Sigmoid colon (tissue), 7 donors: ENCODE results near the gene PRRT1B. TPM values are rescaled to one million over a fixed set of nuclear protein-coding genes. Genes with fewer than 3 reads are reported as not detected.

Source experiments
- DNase-seq: peaks from one replicate; pipeline ENCODE4 v3.0.0-alpha.2; 2019
- H3K27ac ChIP-seq, 4 donors: fragments of 200-600 bp; sonication (generic); one replicate each; pipeline ENCODE4 v1.5.1; 2016 to 2019; ENCODE audit warnings: mild to moderate bottlenecking in 1 of 4
- H3K27me3 ChIP-seq, 3 donors: fragments of 200-600 bp; sonication (generic); one replicate each; pipeline ENCODE4 v1.5.1; 2019; ENCODE audit warnings: mild to moderate bottlenecking in 1 of 3
- H3K36me3 ChIP-seq, 4 donors: fragments of 200-600 bp; sonication (generic); one replicate each; pipeline ENCODE4 v1.5.1; 2016 to 2019
- H3K4me1 ChIP-seq, 4 donors: fragments of 200-600 bp; sonication (generic); one replicate each; pipeline ENCODE4 v1.5.1; 2017 to 2019
- H3K4me3 ChIP-seq, 4 donors: fragments of 200-600 bp; sonication (generic); one replicate each; pipeline ENCODE4 v1.5.1; 2017 to 2019; ENCODE audit warnings: mild to moderate bottlenecking in 2 of 4, moderate library complexity in 1 of 4
- H3K9me3 ChIP-seq, 4 donors: fragments of 200-600 bp in 3 of 4; sonication (generic) in 3 of 4; one replicate each; pipeline versions ENCODE4 v1.5.1 to v1.6.1; 2013 to 2019
- CTCF ChIP-seq, 4 experiments: fragments of 450-650 bp in 3 of 4; fragments of 200-600 bp in 1 of 4; IDR thresholded peaks; one replicate each; pipeline ENCODE4 v1.5.1; 2016 to 2019; ENCODE audit warnings: antibody characterized with exemption in 4 of 4, mild to moderate bottlenecking in 3 of 4, moderate library complexity in 2 of 4
- EP300 ChIP-seq, 4 donors: sonication (generic); formaldehyde crosslinking; IDR thresholded peaks; one replicate each; pipeline ENCODE4 v1.6.1; 2017; ENCODE audit warnings: antibody characterized with exemption in 4 of 4
- POLR2A ChIP-seq, 2 donors: fragments of 450-650 bp; IDR thresholded peaks; one replicate each; pipeline ENCODE4 v1.6.1; 2016; ENCODE audit warnings: antibody characterized with exemption in 2 of 2, mild to moderate bottlenecking in 2 of 2, moderate library complexity in 2 of 2
- POLR2AphosphoS5 ChIP-seq, 4 donors: sonication (generic); formaldehyde crosslinking; IDR thresholded peaks; one replicate each; pipeline ENCODE4 v1.6.1; 2017; ENCODE audit warnings: antibody characterized with exemption in 4 of 4
- WGBS, 2 donors: extraction: QIAGEN DNeasy Blood & Tissue Kit; methylation state at CpG; one replicate each; pipeline ENCODE4 v1.1.7; 2013; 5-methylcytosine and 5-hydroxymethylcytosine counted together
- intact Hi-C: fragments of 100-400 bp; cut with DNase I; formaldehyde crosslinking; loops from one replicate; pipeline ENCODE4 v1.15.1; 2023
- polyA plus RNA-seq, 3 donors: library from polyadenylated mRNA; stranded (reverse); fragments of 200-250 nt; gene quantifications; one replicate each; pipeline ENCODE4 v1.2.3, GENCODE V29; 2013
- total RNA-seq, 4 donors: library from RNA; depleted of rRNA; stranded (reverse); fragments of >200 nt; gene quantifications; one replicate each; pipeline ENCODE4 v1.1.0, GENCODE V29; 2016
- donor health status: healthy with polysubstance abuse.
- donor health status: Bipolar disorder and iron deficiency.
- donor health status: healthy.

PRRT1B gene
- total and polyA plus RNA-seq, 7 donors, result 0.45 to 3.6 (median 1.4) TPM; not detected in 4

GRCh38 chr9:131537946-131538345 lies 7.4 kb upstream of the PRRT1B start:
- intact Hi-C loops, result no loop called here
- Histone ChIP-seq H3K27me3 (no peaks in the 10 kb centered on the region), H3K27ac (no peak overlapping the region), H3K36me3 (no peaks in the 10 kb centered on the region), H3K4me1 (no peaks in the 10 kb centered on the region), H3K4me3 (no peak overlapping the region), H3K9me3 (peaks cover 0 to 4% (median 0%) of the 10 kb centered on the region in 4 donors)
- TF ChIP-seq CTCF (IDR thresholded peaks at IDR 0.05), result no peak
- no peak for TF ChIP-seq POLR2A (IDR thresholded peaks at IDR 0.05)
- TF ChIP-seq EP300 (IDR thresholded peaks at IDR 0.05), result no peak
- TF ChIP-seq POLR2AphosphoS5 (IDR thresholded peaks at IDR 0.05), result no peak
- no peak for DNase-seq
- WGBS, 2 donors, result 96 to 97% methylated on average over 19 of the region's 19 CpGs

- 78 to 91% methylated on average over 7 of the region's 7 CpGs for WGBS, 2 donors
- H3K4me1 ChIP-seq, result no peaks in the 10 kb centered on the region
- H3K36me3 ChIP-seq, result no peaks in the 10 kb centered on the region
- no peak for DNase-seq
- peaks cover 0 to 5% (median 0%) of the 10 kb centered on the region in 3 donors for H3K27me3 ChIP-seq
- H3K4me3 ChIP-seq, result no peak overlapping the region
- H3K9me3 ChIP-seq, result peaks cover 0 to 11% (median 10%) of the 10 kb centered on the region in 4 donors
- H3K27ac ChIP-seq, result no peak overlapping the region
- intact Hi-C loops, result no loop called here
- TF ChIP-seq POLR2A (IDR thresholded peaks at IDR 0.05) (no peak), CTCF (IDR thresholded peaks at IDR 0.05) (no peak), EP300 (IDR thresholded peaks at IDR 0.05) (no peak), POLR2AphosphoS5 (IDR thresholded peaks at IDR 0.05) (no peak)
Measured at GRCh38 chr9:131539223-131539923, 6.0 kb upstream of the PRRT1B start.

GRCh38 chr9:131543141-131543540 lies 2.2 kb upstream of the PRRT1B start:
- peaks cover 0 to 11% (median 11%) of the 10 kb centered on the region in 4 donors for H3K9me3 ChIP-seq
- intact Hi-C loops, result no loop called here
- H3K36me3 ChIP-seq, result no peaks in the 10 kb centered on the region
- TF ChIP-seq POLR2A (IDR thresholded peaks at IDR 0.05) (no peak), CTCF (IDR thresholded peaks at IDR 0.05) (no peak), EP300 (IDR thresholded peaks at IDR 0.05) (no peak), POLR2AphosphoS5 (IDR thresholded peaks at IDR 0.05) (no peak)
- no peak overlapping the region for H3K4me3 ChIP-seq
- 93 to 94% methylated on average over 6 of the region's 6 CpGs for WGBS, 2 donors
- H3K4me1 ChIP-seq, result peaks cover 0 to 21% (median 19%) of the 10 kb centered on the region in 4 donors
- no peak overlapping the region for H3K27ac ChIP-seq
- H3K27me3 ChIP-seq, result peaks cover 19 to 41% (median 20%) of the 10 kb centered on the region in 3 donors
- no peak for DNase-seq

GRCh38 chr9:131545786-131546335 lies 538 bp downstream of the PRRT1B start:
- peaks cover 0 to 11% (median 11%) of the 10 kb centered on the region in 4 donors for H3K9me3 ChIP-seq
- intact Hi-C loops, result no loop called here
- H3K27me3 ChIP-seq, result peaks cover 20 to 59% (median 26%) of the 10 kb centered on the region in 3 donors
- no peak overlapping the region for H3K27ac ChIP-seq
- DNase-seq, result no peak
- WGBS, 2 donors, result 2 to 5% methylated on average over 30 of the region's 30 CpGs
- peak overlapping the region in 3 of 4 donors; percentile 24 to 36 (median 27) for H3K4me3 ChIP-seq
- no peak for TF ChIP-seq POLR2A (IDR thresholded peaks at IDR 0.05)
- TF ChIP-seq CTCF (IDR thresholded peaks at IDR 0.05), result no peak
- TF ChIP-seq EP300 (IDR thresholded peaks at IDR 0.05), result no peak
- no peak for TF ChIP-seq POLR2AphosphoS5 (IDR thresholded peaks at IDR 0.05)
- no peaks in the 10 kb centered on the region for H3K36me3 ChIP-seq
- H3K4me1 ChIP-seq, result peaks cover 0 to 21% (median 19%) of the 10 kb centered on the region in 4 donors
